Thoracic aorta (tissue), 2 donors: ENCODE measurements around the gene CCDC8. TPM values are rescaled to one million over a fixed set of nuclear protein-coding genes. Genes with fewer than 3 reads are reported as not detected.

Source experiments
- ATAC-seq: fragments of 150-250 bp; one replicate; pipeline ENCODE4 v1.8.0; 2017; ENCODE audit warnings: low read depth; ENCODE audit not compliant: insufficient number of reproducible peaks, low FRiP score
- DNase-seq: peaks from one replicate; pipeline ENCODE4 v3.0.0-alpha.2; 2020; ENCODE audit warnings: low spot score
- H3K27ac ChIP-seq, 2 donors: fragments of 200-600 bp; sonication (generic); 1 replicate in 1 of 2; 2 replicates in 1 of 2; pipeline ENCODE4 v1.5.1; 2016; ENCODE audit warnings: mild to moderate bottlenecking in 2 of 2, moderate library complexity in 2 of 2
- H3K27me3 ChIP-seq: fragments of 200-600 bp; sonication (generic); replicated peaks from 2 replicates; pipeline ENCODE4 v1.6.0; 2016; ENCODE audit warnings: mild to moderate bottlenecking; ENCODE audit not compliant: insufficient read depth
- H3K36me3 ChIP-seq: fragments of 200-600 bp; sonication (generic); one replicate; pipeline ENCODE4 v1.5.1; 2016
- H3K4me1 ChIP-seq, 2 donors: fragments of 200-600 bp; sonication (generic); 1 replicate in 1 of 2; 2 replicates in 1 of 2; pipeline versions ENCODE4 v1.5.1 to v1.6.0; 2016; ENCODE audit warnings: low read depth in 2 of 2, mild to moderate bottlenecking in 1 of 2; ENCODE audit not compliant: control insufficient read depth in 1 of 2
- H3K4me3 ChIP-seq: fragments of 200-600 bp; sonication (generic); 2 replicates; pipeline ENCODE4 v1.5.1; 2016; ENCODE audit warnings: mild to moderate bottlenecking
- H3K9me3 ChIP-seq: fragments of 200-600 bp; sonication (generic); 2 replicates; pipeline ENCODE4 v1.5.1; 2016
- CTCF ChIP-seq: fragments of 200-600 bp; sonication (generic); IDR thresholded peaks from one replicate; pipeline ENCODE4 v1.5.1; 2019; ENCODE audit warnings: antibody characterized with exemption
- total RNA-seq, 2 donors: library from RNA; depleted of rRNA; stranded (reverse); fragments of >200 nt; gene quantifications; one replicate each; pipeline versions ENCODE4 v1.1.0 to v1.2.3, GENCODE V29; 2016

Gene CCDC8
- total RNA-seq, 2 donors from 2014 or later = 22.6 to 23.0 TPM

GRCh38 chr19:46411925-46412649 is 1.3 kb downstream of the CCDC8 start:
- Histone ChIP-seq H3K27ac (peak overlapping the region; percentile 83 to 88), H3K4me1 (peaks cover 27 to 61% of the 10 kb centered on the region in 2 donors), H3K27me3 (no peaks in the 10 kb centered on the region), H3K36me3 (no peaks in the 10 kb centered on the region), H3K4me3 (peak overlapping the region; percentile 78), H3K9me3 (no peaks in the 10 kb centered on the region)
- TF ChIP-seq CTCF = no peak
- DNase-seq = no peak
- ATAC-seq = no peak

- DNase-seq = no peak
- Histone ChIP-seq H3K9me3 (no peaks in the 10 kb centered on the region), H3K4me1 (peaks cover 22 to 58% of the 10 kb centered on the region in 2 donors), H3K4me3 (peak overlapping the region; percentile 78), H3K36me3 (no peaks in the 10 kb centered on the region), H3K27me3 (no peaks in the 10 kb centered on the region), H3K27ac (peak overlapping the region; percentile 83 to 88)
- no peak for ATAC-seq
- no peak for TF ChIP-seq CTCF
These were observed 2.1 kb downstream of the CCDC8 start for GRCh38 chr19:46411088-46411924.

- H3K27me3 ChIP-seq = no peaks in the 10 kb centered on the region
These were observed 2.9 kb downstream of the CCDC8 start for GRCh38 chr19:46410205-46411087.

GRCh38 chr19:46409191-46409590 is 4.2 kb downstream of the CCDC8 start:
- ATAC-seq (no peak), DNase-seq (no peak)
- TF ChIP-seq CTCF = no peak
- Histone ChIP-seq H3K4me3 (no peak overlapping the region), H3K27ac (peak overlapping the region; percentile 70 to 71), H3K27me3 (no peaks in the 10 kb centered on the region), H3K36me3 (no peaks in the 10 kb centered on the region), H3K4me1 (peaks cover 33 to 67% of the 10 kb centered on the region in 2 donors), H3K9me3 (no peaks in the 10 kb centered on the region)

More at GRCh38 chr19:46410205-46411087, 2.9 kb downstream of the CCDC8 start:
- no peaks in the 10 kb centered on the region for H3K9me3 ChIP-seq
- peak overlapping the region; percentile 83 to 88 for H3K27ac ChIP-seq
- no peaks in the 10 kb centered on the region for H3K36me3 ChIP-seq
- DNase-seq (no peak), ATAC-seq (no peak)
- H3K4me3 ChIP-seq = peak overlapping the region; percentile 78
- H3K4me1 ChIP-seq = peaks cover 27 to 59% of the 10 kb centered on the region in 2 donors
- TF ChIP-seq CTCF = no peak
